H7 (cell line): ENCODE measurements around the gene GAS7. TPM values are rescaled to one million over a fixed set of nuclear protein-coding genes. Genes with fewer than 3 reads are reported as not detected.
A peak's percentile ranks its signal among the peaks of the same experiment; 100 is the strongest.

Experiments used
- DNase-seq: peaks from one replicate; pipeline ENCODE4 v3.0.0; 2012
- H3K27me3 ChIP-seq: 2 replicates; pipeline ENCODE4 v1.6.0; 2011; ENCODE audit warnings: mild to moderate bottlenecking, low read length; ENCODE audit not compliant: control insufficient read depth, insufficient read depth
- H3K36me3 ChIP-seq: replicated peaks from 2 replicates; pipeline ENCODE4 v1.5.1; 2011; ENCODE audit warnings: low read length; ENCODE audit not compliant: control insufficient read depth, insufficient read depth
- H3K4me3 ChIP-seq: 2 replicates; pipeline ENCODE4 v1.5.1; 2011; ENCODE audit warnings: low read depth, mild to moderate bottlenecking, control low read depth, low read length, moderate library complexity; ENCODE audit not compliant: insufficient read depth
- total RNA-seq: library from RNA; depleted of rRNA; stranded (reverse); fragments of >200 nt; shearing (Covaris generic); gene quantifications from 2 replicates; pipeline ENCODE4 v1.2.3, GENCODE V29; 2014

The GAS7 gene
- total RNA-seq, 1 experiment from 2014 or later: 4.2 TPM

GRCh38 chr17:10144982-10145381 is 53.4 kb downstream of the GAS7 start:
- H3K27me3 ChIP-seq: no peaks in the 10 kb centered on the region
- DNase-seq: no peak
- no peaks in the 10 kb centered on the region for H3K36me3 ChIP-seq
- H3K4me3 ChIP-seq: no peak overlapping the region

GRCh38 chr17:10144456-10144855 is 54.0 kb downstream of the GAS7 start:
- Histone ChIP-seq H3K36me3 (no peaks in the 10 kb centered on the region), H3K27me3 (no peaks in the 10 kb centered on the region), H3K4me3 (no peak overlapping the region)
- no peak for DNase-seq

GRCh38 chr17:10141436-10141835 is 57.0 kb downstream of the GAS7 start:
- no peaks in the 10 kb centered on the region for H3K27me3 ChIP-seq
- H3K36me3 ChIP-seq: no peaks in the 10 kb centered on the region
- DNase-seq: no peak
- H3K4me3 ChIP-seq: no peak overlapping the region

- no peaks in the 10 kb centered on the region for H3K27me3 ChIP-seq
- no peak overlapping the region for H3K4me3 ChIP-seq
- no peaks in the 10 kb centered on the region for H3K36me3 ChIP-seq
- no peak for DNase-seq
These were observed 58.8 kb downstream of the GAS7 start for GRCh38 chr17:10139577-10139976.

GRCh38 chr17:10136258-10136981 is 62.0 kb downstream of the GAS7 start:
- Histone ChIP-seq H3K27me3 (no peaks in the 10 kb centered on the region), H3K36me3 (no peaks in the 10 kb centered on the region), H3K4me3 (no peak overlapping the region)
- DNase-seq: no peak

GRCh38 chr17:10135539-10136257 is 62.7 kb downstream of the GAS7 start:
- no peak for DNase-seq
- no peak overlapping the region for H3K4me3 ChIP-seq
- no peaks in the 10 kb centered on the region for H3K27me3 ChIP-seq
- H3K36me3 ChIP-seq: no peaks in the 10 kb centered on the region

- Histone ChIP-seq H3K36me3 (no peaks in the 10 kb centered on the region), H3K27me3 (no peaks in the 10 kb centered on the region), H3K4me3 (no peak overlapping the region)
- no peak for DNase-seq
These were observed 67.7 kb downstream of the GAS7 start for GRCh38 chr17:10130677-10131076.

- H3K36me3 ChIP-seq: no peaks in the 10 kb centered on the region
- no peak overlapping the region for H3K4me3 ChIP-seq
- no peaks in the 10 kb centered on the region for H3K27me3 ChIP-seq
- no peak for DNase-seq
These were observed 68.1 kb downstream of the GAS7 start for GRCh38 chr17:10130263-10130662.

- H3K4me3 ChIP-seq: no peak overlapping the region
- no peaks in the 10 kb centered on the region for H3K36me3 ChIP-seq
- DNase-seq: peak; percentile 57
- H3K27me3 ChIP-seq: no peaks in the 10 kb centered on the region
These were observed 70.5 kb downstream of the GAS7 start for GRCh38 chr17:10127819-10128425.

- Histone ChIP-seq H3K27me3 (no peaks in the 10 kb centered on the region), H3K4me3 (no peak overlapping the region), H3K36me3 (no peaks in the 10 kb centered on the region)
- peak; percentile 62 for DNase-seq
These were observed 71.5 kb downstream of the GAS7 start for GRCh38 chr17:10126616-10127501.

GRCh38 chr17:10126276-10126615 is 72.2 kb downstream of the GAS7 start:
- Histone ChIP-seq H3K27me3 (no peaks in the 10 kb centered on the region), H3K36me3 (no peaks in the 10 kb centered on the region), H3K4me3 (no peak overlapping the region)
- no peak for DNase-seq

GRCh38 chr17:10125531-10126275 is 72.7 kb downstream of the GAS7 start:
- no peaks in the 10 kb centered on the region for H3K27me3 ChIP-seq
- H3K4me3 ChIP-seq: no peak overlapping the region
- DNase-seq: peak; percentile 66
- no peaks in the 10 kb centered on the region for H3K36me3 ChIP-seq

GRCh38 chr17:10123093-10123492 is 75.3 kb downstream of the GAS7 start:
- DNase-seq: no peak
- Histone ChIP-seq H3K27me3 (no peaks in the 10 kb centered on the region), H3K36me3 (no peaks in the 10 kb centered on the region), H3K4me3 (no peak overlapping the region)
